Measurements from ENCODE around the gene ENTPD8. TPM values are rescaled to one million over a fixed set of nuclear protein-coding genes. Genes with fewer than 3 reads are reported as not detected.

The ENTPD8 gene
- total RNA-seq, 4 donors from 2014 or later, result 0.21 TPM; not detected in 3

- intact Hi-C loops (cut with DNase I; ENCODE audit: low total_unique reads), result no loop called here
- H3K27ac ChIP-seq, result no peak overlapping the region
- H3K4me3 ChIP-seq, result no peak overlapping the region
- DNase-seq, result no peak
- no peaks in the 10 kb centered on the region for H3K4me1 ChIP-seq
- H3K27me3 ChIP-seq, result no peaks in the 10 kb centered on the region
- no peak for TF ChIP-seq POLR2A (IDR thresholded peaks at IDR 0.05)
- TF ChIP-seq CTCF (IDR thresholded peaks at IDR 0.05), result no peak
- H3K36me3 ChIP-seq, result no peaks in the 10 kb centered on the region
- no peaks in the 10 kb centered on the region for H3K9me3 ChIP-seq
These were observed 8.1 kb upstream of the ENTPD8 start for GRCh38 chr9:137449081-137449844.

GRCh38 chr9:137448602-137448962, 7.4 kb upstream of the ENTPD8 start:
- Histone ChIP-seq H3K27me3 (no peaks in the 10 kb centered on the region), H3K4me1 (no peaks in the 10 kb centered on the region), H3K36me3 (no peaks in the 10 kb centered on the region), H3K9me3 (no peaks in the 10 kb centered on the region), H3K27ac (no peak overlapping the region), H3K4me3 (no peak overlapping the region)
- TF ChIP-seq CTCF (IDR thresholded peaks at IDR 0.05) (no peak), POLR2A (IDR thresholded peaks at IDR 0.05) (no peak)
- no peak for DNase-seq
- intact Hi-C loops (cut with DNase I; ENCODE audit: low total_unique reads), result no loop called here

GRCh38 chr9:137447722-137448601, 6.8 kb upstream of the ENTPD8 start:
- intact Hi-C loops (cut with DNase I; ENCODE audit: low total_unique reads), result no loop called here
- H3K9me3 ChIP-seq, result no peaks in the 10 kb centered on the region
- peak in 1 of 2 donors; percentile 18 for DNase-seq
- no peak for TF ChIP-seq POLR2A (IDR thresholded peaks at IDR 0.05)
- TF ChIP-seq CTCF (IDR thresholded peaks at IDR 0.05), result no peak
- H3K27me3 ChIP-seq, result peaks cover 0 to 1% of the 10 kb centered on the region in 2 donors
- no peaks in the 10 kb centered on the region for H3K4me1 ChIP-seq
- H3K27ac ChIP-seq, result no peak overlapping the region
- no peak overlapping the region for H3K4me3 ChIP-seq
- H3K36me3 ChIP-seq, result no peaks in the 10 kb centered on the region

GRCh38 chr9:137446851-137447471, 5.8 kb upstream of the ENTPD8 start:
- intact Hi-C loops (cut with DNase I; ENCODE audit: low total_unique reads), result no loop called here
- DNase-seq, result no peak

More at GRCh38 chr9:137446851-137447471, 5.8 kb upstream of the ENTPD8 start:
- Histone ChIP-seq H3K4me3 (no peak overlapping the region), H3K27ac (no peak overlapping the region), H3K27me3 (peaks cover 0 to 5% of the 10 kb centered on the region in 2 donors), H3K36me3 (no peaks in the 10 kb centered on the region), H3K9me3 (no peaks in the 10 kb centered on the region), H3K4me1 (no peaks in the 10 kb centered on the region)
- no peak for TF ChIP-seq CTCF (IDR thresholded peaks at IDR 0.05)
- TF ChIP-seq POLR2A (IDR thresholded peaks at IDR 0.05), result no peak

All from uterus (tissue), 4 donors.